VCaP (cell line): Measurements from ENCODE around the gene NR2E1.

Experiments used
- H3K27ac ChIP-seq: fragments of 450-650 bp; 2 replicates; pipeline ENCODE4 v1.5.1; 2017
- CTCF ChIP-seq: fragments of 450-650 bp; conservative IDR thresholded peaks from 2 replicates; pipeline ENCODE4 v1.5.1; 2017; ENCODE audit warnings: mild to moderate bottlenecking, moderate library complexity

The NR2E1 gene

GRCh38 chr6:108157234-108157980 is 8.4 kb upstream of the NR2E1 start:
- no peak for TF ChIP-seq CTCF
- peak overlapping the region; percentile 80 for H3K27ac ChIP-seq

- no peak for TF ChIP-seq CTCF
- no peak overlapping the region for H3K27ac ChIP-seq
Observed at GRCh38 chr6:108157981-108158525, 7.8 kb upstream of the NR2E1 start.

- H3K27ac ChIP-seq = no peak overlapping the region
- no peak for TF ChIP-seq CTCF
Observed at GRCh38 chr6:108159981-108160380, 5.8 kb upstream of the NR2E1 start.

GRCh38 chr6:108161724-108162282 is 4.0 kb upstream of the NR2E1 start:
- no peak overlapping the region for H3K27ac ChIP-seq
- no peak for TF ChIP-seq CTCF

GRCh38 chr6:108163267-108163643 is 2.6 kb upstream of the NR2E1 start:
- TF ChIP-seq CTCF = no peak

GRCh38 chr6:108163644-108164542 is 1.9 kb upstream of the NR2E1 start:
- H3K27ac ChIP-seq = no peak overlapping the region
- TF ChIP-seq CTCF = no peak

More at GRCh38 chr6:108163267-108163643, 2.6 kb upstream of the NR2E1 start:
- no peak overlapping the region for H3K27ac ChIP-seq

GRCh38 chr6:108164543-108164814 is 1.3 kb upstream of the NR2E1 start:
- no peak for TF ChIP-seq CTCF
- no peak overlapping the region for H3K27ac ChIP-seq
